ENCODE results near the gene LZTFL1.

LZTFL1 gene, protein sequence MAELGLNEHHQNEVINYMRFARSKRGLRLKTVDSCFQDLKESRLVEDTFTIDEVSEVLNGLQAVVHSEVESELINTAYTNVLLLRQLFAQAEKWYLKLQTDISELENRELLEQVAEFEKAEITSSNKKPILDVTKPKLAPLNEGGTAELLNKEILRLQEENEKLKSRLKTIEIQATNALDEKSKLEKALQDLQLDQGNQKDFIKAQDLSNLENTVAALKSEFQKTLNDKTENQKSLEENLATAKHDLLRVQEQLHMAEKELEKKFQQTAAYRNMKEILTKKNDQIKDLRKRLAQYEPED

DNA sequence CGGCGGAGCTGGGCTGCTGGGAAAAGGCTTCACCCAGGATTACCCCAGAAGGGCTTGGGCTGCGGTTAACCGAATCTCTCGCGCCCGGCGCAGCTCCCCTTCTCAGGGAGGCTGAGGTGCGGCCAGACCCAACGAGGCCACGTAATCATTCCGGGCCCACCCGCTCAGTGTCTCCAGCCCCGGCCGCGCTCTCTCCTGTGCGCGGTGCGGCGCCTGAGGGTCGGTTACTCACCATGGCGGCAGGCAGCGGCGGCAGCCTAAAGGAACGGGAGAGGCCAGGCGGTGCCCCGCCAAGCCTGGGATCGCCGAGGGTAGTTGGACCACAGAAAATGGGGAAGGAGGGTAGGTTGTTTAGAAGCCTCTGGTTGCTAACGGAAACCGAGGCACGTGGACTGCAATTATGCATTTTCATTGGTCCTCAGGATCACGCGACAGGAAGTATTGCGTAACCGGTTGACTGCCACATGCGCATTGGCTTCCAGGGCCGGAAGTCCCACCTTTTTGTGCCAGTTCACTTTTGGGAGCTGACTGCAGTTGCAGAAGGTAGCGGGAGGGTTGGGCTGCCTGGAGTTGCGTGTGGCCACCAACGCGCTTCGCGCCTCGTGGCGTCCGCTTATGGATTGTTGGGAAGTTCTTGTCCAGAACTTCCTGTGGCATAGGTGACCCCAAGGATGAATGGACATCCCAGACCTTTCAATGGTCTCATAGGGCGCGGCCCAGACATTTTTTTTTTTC, at the start of gene LZTFL1:
Gene LZTFL1 (minus strand): TSS at position 363 of the 735 bp plus-strand sequence. CDS start 128 bp downstream, at position 235.
- peak; percentile 92 to 93 for DNase-seq

DNA sequence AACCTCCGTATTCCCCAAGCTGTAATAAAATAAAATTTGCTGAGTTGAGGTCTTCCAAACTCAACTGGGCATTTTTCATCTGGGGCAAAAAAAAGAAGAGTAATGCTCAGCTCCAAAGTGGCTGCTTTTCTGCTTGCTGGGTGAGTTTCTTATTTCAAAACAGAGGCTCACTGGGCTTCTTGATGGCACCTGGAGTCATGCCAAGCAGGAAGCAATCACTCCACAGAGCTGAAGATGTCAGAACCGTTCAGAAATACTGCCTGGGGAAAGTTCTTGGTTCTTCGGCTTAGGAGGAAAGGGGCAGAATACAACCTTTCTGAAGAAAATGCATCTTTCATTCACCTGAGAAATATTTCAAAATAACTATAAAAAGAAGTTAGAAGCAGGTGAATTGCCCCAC, 48.5 kb upstream of the LZTFL1 start:
- no peak for DNase-seq

DNA sequence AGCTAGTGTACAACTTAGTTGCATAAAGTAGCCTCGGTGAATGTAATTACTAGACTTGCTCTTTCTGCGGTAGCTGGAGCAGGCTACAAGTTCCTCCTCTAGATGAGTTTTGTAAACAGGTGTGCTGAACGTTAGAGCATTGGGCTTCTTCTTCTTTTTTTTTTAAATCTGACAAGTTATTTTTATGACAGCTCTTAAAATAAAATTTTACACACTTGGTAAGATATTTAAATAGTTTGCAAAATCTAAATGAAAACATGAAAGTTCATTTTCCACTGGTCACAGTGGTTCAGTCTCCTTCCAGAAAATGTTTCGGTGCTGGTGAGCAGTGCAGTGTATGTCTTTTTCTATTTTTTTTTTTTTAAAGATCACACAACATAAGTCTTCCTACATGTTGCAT, 47.4 kb upstream of the LZTFL1 start:
- DNase-seq: no peak

DNA sequence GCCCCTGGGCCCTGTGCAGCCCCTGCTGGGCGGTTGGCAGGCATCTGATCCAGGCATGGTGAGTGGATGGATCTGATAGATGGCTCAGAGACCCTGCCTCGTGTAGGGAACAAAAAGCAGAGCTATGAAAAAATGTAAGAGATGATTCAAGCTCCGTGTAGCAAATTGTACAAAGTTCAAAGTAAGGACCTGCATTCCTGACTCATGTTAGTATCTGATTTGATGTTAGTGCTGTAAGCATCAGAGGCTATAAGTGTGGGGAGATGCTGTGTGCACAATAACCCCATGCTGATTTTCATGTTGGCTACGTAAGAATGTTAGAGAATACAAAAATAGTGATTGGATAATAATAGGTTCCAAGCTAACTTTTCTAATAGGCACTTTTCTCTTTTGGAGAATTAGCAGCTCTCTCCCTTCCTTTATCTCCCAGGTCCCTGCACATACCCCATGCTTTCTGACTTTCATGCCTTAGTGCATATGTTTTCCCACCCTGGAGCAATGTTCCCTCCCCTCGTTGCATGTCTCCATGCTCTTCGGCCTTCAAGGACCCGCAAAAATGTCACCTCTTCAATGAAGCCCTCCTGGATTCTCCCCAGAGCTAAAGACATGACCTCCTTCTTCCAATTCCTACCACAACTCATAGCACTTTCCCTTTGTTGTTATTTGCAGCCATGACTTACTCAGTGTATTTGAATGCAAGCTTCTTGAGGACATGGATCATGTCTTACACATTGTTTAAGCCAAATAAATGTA, 46.0 kb upstream of the LZTFL1 start:
- no peak for DNase-seq

DNA sequence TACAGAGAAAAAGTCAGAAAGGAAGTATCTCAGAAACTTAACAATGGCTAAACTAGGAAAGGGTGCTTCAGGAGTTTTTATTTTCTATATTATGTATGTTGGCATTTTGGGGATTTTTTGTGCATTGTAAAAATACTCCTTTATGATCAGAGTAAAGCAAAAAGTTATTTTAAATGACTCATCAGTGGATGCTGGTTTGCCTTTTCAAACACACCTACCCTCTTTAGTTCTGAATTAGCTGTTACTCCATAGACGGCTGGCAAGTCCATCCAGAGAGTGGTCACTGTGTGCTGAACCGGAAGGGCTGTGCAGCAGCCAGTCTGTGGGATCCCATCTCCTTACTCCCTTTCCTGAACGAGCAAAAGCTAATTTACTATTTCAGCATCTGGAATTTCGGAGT, 45.4 kb upstream of the LZTFL1 start:
- no peak for DNase-seq

DNA sequence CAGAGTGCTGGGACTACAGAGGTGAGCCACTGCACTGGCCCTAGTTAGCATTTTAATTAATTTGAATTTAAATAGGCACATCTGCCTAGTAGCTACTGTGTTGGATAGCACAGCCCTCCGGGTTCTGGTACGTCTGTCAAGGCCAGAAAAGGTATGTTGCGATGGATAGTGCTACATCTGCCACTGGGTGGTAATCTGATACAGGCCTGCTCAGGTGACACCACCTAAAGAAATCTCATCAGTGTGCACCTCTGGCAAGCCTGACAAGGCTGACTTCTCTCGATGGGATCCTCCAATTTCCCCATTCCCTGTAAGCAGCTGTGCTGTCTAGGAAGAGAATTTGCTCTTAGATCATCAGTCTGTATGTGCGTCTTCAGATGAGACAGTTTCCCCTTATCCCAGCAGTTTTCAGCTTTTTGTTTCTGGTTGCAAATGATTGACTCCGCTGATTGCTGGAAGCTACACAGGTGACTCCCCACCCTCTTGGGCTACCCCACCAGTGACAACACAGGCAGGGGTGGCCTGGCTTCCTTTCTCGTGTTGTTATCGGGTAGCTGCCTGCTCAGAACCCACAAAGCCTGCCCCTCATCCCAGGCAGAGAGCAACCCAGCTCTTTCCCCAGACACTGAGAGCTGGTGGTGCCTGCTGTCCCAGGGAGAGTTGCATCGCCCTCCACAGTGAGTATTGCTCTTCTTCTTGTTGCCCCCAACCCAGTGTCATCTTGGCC, 44.2 kb upstream of the LZTFL1 start, which contains the start of gene CCR9:
Gene CCR9 (plus strand): TSS at position 565 of the 727 bp plus-strand sequence. CDS start 8,391 bp downstream, outside the sequence.
- DNase-seq: peak in 1 of 2 donors; percentile 18

DNA sequence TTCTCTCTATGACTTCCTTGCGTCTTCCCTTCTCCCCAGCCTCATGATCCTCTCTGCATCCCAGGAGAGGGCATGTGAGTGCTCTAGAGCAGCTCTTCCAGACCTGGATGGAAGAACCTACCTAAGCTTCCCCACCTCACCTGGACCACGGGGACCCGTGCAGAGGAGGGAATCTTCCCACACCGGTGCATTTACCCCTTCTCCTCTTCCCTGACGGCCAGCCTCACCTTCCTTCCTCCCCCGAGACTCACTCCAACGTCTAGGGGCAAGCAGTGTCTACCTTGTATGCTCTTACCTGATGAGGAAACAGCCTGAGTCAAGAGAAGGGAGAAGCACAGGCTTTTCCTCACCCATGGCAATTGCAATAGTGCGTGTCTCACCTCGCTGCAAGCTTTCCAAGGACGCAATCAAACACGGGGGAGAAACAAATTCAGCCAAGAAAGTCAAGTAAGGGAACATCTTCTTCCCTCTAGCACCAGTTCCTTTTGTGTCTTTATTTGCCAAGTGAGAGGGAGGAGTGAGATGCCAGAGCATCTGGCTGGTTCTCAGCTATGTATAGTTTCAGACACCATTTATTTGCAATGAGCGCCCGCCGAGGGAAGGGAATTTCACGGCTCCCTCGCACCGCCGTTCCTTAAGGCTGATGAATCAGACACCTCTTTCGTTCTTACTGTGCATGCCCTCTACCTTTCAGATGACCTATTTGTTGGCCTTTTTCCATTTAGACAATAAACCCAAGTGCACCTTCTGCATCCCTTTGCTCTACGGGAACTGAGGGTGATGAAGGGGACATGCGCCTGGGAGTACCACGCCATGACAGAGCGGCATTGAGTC, 42.7 kb upstream of the LZTFL1 start:
- no peak for DNase-seq

DNA sequence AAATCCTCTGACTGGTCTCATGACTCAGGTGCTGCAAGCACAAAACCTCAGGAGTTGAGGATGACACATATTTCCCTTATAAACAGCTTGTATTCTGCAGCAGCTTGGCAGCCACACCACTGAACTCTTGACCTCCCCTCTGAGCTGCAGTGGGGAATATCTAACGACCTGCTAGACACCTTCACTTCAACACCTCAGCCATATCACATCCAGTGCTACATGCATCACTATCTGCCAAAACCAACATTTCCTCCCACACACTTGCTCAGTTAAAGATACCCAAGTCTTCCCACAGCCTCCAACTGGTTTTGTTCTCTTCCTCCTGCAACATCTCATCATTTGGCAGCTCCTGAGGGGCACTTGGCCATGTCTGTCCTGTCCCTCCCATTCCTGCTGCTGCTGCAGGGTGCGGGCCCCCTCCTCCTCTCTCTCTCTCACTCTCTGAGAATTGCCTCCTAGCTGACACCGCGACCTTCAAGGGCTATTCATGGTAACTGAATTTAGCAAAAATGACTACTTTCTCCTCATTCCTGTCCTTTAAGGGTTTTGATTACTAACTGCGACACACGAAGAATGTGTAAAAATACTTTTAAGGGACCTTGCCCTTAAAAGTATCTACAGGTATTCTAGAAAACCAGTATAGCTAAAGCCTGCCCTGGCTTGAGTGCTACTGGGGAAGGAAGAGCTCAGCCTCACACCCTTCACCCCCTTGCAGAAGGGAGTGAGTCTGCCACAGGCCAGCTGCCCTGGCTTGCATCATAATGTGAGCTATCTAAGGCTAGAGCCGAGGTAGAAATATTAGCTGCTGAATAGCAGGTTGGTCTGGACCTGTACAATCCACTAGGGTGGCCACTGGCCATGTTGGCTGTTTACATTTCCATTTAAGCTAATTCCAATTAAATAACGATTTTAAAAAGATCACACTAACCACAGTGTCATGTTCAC, 39.4 kb upstream of the LZTFL1 start:
- peak; percentile 32 to 37 for DNase-seq

DNA sequence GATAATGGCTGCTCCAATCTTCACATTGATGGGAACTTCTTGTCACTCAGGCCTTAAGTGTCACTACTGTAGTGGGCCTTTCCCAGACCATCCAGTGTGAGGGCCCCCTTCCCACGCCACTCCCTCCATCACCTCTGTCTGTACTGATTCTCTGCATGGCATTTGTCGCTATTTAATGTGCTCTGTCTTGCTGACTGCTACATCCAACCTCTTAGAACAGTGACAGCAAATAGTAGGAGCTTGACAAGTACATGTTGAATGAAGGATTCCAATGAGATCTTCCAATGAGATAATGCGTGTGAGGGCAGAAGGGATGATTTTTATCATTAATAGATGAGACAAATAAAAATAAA, 38.8 kb upstream of the LZTFL1 start:
- no peak for DNase-seq

DNA sequence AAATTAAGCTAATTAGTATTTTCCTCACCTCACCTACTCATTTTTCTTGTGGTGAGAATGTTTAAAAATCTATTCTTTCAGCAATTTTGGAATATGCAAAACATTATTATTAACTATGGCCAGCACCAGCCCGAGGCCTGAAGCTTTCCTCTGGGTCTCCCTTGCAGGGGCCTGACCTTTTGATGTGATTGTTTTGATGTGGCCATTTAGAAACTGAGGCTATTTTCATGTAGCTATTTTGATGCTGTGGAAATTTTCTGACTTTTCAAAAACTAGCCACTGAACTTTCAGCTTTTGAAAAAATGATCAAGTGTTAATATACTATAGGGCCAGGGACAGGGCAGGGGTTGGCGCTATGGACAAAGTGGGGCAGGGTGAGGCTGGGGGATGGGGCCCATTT, 36.2 kb upstream of the LZTFL1 start:
- no peak for DNase-seq

DNA sequence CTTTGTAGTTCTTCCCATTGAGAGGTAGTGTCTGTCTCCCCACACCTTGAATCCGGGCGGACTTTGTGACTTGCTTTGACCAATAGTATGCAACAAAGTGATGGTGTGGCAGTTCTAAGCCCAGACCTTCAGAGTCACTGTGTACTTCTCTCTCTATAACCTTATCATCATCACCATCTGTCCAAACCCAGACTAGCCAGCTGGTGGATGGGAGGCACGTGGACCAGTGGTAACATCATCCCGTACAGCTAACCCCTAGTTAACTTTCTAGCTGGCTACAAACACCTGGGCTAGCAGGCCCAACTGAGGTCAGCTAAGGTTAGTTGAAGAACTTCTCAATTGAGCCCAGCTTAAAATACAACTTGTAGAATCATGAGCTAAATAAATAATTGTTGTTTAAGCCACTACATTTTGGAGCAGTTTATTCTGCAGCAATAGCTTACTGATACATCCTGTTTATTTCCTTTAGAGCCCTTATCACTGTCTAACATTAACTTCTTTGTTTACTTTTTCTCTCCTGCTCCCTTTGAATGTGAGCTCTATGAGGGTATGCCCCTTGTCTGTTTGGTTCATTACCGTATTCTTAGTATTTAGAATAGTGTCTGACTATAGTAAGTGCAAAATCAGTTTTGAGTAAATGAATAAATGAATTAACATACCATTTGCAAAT, 32.9 kb upstream of the LZTFL1 start:
- DNase-seq: no peak

DNA sequence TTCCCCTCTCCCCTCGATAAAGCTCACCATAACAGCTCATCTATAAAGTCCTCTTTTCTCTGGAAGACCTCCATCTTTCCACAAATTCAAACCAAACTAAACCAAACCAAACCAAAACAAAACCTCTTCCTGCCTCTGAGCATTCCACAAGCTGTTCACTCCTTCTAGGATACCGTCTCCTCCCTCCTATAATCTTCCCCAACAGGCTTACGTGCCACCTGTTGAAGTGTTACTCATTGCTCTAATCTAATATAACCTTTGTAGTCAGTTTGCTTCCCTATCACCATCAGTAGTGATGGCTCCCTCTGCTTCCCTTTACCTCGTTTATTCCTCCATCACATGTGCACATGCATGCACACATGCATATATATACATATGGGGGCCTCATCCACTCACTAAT, 31.7 kb upstream of the LZTFL1 start:
- no peak for DNase-seq

DNA sequence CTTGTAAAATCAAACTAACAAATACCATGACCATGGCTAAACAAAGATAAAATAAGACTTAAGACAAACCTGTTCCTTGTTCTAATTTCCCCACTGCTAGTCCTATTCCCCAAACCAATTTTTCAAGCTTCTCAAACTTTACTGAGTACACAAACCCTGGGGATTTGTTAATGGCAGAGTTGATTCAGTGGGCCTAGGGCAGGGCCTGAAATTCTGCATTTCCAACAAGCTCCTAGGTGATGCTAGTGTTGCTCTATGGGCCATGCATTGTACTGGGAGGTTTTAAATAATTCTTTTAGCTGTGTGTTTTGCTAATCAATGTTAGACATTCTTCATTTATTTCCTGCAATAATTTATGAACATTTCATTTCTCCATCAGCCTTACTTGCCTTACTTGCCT, 31.1 kb upstream of the LZTFL1 start:
- no peak for DNase-seq

DNA sequence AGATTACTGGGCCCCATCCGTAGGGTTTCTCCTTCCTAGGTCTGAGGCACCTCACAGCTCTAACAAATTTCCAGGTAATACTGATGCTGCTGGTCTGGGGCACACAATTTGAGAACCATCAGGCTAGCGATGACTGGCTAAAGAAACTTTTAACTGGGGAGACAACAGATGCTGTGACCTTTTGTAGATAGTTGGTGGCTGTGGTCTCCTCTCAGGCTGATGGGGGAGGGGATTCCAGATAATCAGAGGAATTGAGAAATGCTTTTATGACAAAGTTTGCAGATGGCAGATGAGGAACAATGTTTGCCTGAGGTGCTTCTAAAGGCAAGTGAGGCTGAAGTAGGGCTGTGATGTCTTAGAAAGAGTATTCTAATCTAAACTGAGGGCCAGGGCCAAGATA, 30.6 kb upstream of the LZTFL1 start:
- DNase-seq: no peak

DNA sequence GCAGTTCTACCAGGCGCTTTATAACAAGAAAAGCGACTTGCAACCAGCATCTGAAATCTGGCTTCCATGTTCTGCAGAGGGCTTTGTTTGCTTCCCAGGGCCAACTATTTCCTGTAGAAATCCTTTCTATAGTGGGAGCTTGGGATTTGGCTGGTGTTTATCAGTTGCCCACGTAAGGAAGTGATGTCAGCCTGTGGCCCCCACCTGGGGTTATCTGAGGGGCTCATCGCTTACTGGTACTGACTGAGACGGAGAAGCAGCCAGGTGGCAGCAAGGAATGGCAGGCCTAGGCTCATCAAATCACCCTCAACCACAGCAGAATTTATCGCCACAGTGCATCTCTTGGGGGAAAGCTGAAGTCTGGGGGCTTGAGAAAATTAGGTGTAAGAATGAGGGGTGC, 29.9 kb upstream of the LZTFL1 start:
- no peak for DNase-seq

DNA sequence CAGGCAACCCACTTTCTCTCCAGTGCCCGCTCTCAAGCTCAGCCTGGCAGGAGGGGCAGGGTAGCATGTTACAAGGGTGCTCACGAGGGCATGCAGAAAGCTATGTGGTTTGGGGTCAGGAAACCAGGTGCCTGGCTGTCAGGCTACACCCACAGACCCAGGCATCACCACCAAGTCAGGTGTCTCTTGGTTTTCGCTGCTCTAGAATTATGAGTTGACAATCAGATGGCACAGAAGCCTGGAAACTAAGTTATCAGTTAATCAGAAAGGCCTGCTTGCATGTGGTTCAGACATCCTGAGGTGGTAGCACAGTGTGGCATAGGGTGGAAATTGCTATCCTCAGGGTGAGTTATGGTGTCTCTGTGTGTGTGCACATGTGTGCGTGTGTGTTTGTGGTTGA, 28.2 kb upstream of the LZTFL1 start:
- DNase-seq: peak; percentile 68 to 72

DNA sequence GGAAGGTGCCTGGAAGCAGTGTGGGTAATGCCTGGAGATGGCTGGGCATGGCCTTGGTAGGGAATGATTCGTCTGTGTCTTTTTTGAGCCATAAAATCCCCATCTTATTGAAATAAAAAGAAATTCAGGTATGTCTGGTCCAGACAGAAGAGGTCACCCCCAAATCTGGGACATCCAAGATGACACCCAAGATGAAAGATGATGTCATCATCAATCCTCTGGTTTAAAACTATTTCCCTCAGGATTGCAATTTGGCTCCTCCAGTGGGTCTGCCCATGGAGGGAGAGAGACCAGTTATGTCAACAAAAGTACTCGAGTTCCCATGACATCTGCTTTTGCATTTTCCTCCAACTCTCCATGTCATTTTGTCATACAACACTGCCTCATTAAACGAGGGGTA, 27.7 kb upstream of the LZTFL1 start:
- DNase-seq: no peak

DNA sequence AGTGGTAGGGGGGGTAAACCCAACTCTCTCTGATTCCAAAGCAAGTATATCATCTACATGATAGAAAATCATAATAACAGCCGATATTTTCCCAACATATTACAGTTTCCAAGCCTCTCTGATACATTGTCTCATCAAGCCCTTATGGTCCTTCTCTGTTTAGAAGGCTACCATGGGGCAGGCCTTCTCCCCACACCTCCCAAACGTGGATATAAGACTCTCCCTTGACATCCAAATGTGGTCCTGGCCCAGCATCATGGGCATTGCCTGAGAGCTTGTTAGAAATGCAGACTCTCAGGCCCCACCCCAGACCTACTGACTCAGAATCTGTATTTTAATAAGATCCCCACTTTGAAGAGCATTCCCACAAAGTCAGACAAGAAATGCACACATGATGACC, 26.7 kb upstream of the LZTFL1 start:
- no peak for DNase-seq

DNA sequence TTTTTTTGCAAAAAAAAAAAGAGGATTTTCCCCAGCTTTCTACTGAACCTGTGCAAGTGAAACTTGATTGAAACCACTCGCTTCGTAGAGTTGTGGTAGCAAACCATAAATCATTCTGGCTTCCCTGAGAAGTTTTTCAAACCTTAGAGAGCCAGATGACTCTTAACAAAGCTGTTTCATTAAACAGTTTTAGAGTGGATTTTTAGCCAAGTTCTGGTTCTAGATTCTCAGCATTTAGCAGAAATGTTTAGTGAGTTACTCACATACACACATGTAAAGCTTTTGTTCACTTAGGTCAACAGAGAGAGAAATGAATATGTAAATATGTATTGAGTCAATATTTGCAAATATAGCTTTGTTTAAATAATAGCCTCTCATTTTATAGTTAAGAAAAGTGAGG, 26.3 kb upstream of the LZTFL1 start:
- no peak for DNase-seq

DNA sequence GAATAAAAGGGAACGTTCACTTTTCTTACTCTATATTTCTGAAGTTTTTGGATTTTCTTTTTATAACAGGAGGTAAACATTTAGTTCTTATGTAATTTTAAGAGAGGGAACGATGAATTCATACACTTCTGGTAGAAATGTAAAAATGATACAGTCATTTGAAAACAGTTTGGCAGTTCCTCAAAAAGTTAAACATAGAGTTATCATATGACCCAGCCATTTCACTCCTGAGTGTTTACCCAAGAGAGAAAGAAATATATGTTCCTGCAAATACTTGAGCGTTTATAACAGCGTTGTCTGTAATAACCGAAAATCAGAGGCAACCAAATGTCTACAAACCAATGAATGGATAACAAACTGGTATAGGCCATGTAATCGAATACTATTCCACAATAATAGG, 23.6 kb upstream of the LZTFL1 start:
- DNase-seq: no peak
